Smooth muscle cell (in vitro differentiated cells): Measurements from ENCODE around the gene IL9. TPM values are rescaled to one million over a fixed set of nuclear protein-coding genes. Genes with fewer than 3 reads are reported as not detected.

Experiments used
- DNase-seq: peaks from one replicate; lab custom pipeline; 2025; ENCODE audit not compliant: unreplicated experiment; lab: John Stamatoyannopoulos, UW
- H2AFZ ChIP-seq: fragments of 200-600 bp; sonication (generic); 2 replicates; pipeline ENCODE4 v1.6.0; 2016; ENCODE audit warnings: antibody characterized with exemption, low read depth, mild to moderate bottlenecking
- H3F3A ChIP-seq: fragments of 200-600 bp; sonication (generic); 2 replicates; pipeline ENCODE4 v1.6.0; 2017; ENCODE audit warnings: antibody characterized with exemption, low read depth
- H3K27ac ChIP-seq: fragments of 200-600 bp; sonication (generic); 2 replicates; pipeline ENCODE4 v1.5.1; 2016; ENCODE audit warnings: low read depth, mild to moderate bottlenecking
- H3K27me3 ChIP-seq: fragments of 200-600 bp; sonication (generic); 2 replicates; pipeline ENCODE4 v1.6.1; 2016; ENCODE audit warnings: low read depth, mild to moderate bottlenecking
- H3K36me3 ChIP-seq: fragments of 200-600 bp; sonication (generic); 2 replicates; pipeline ENCODE4 v1.5.1; 2016; ENCODE audit warnings: low read depth
- H3K4me1 ChIP-seq: fragments of 200-600 bp; sonication (generic); 2 replicates; pipeline ENCODE4 v1.5.1; 2016; ENCODE audit warnings: low read depth
- H3K4me2 ChIP-seq: fragments of 200-600 bp; sonication (generic); 2 replicates; pipeline ENCODE4 v1.6.0; 2016; ENCODE audit warnings: mild to moderate bottlenecking
- H3K4me3 ChIP-seq: fragments of 200-600 bp; sonication (generic); 2 replicates; pipeline ENCODE4 v1.5.1; 2016; ENCODE audit warnings: mild to moderate bottlenecking
- H3K79me2 ChIP-seq: fragments of 200-600 bp; sonication (generic); 2 replicates; pipeline ENCODE4 v1.6.0; 2016; ENCODE audit warnings: low read depth, mild to moderate bottlenecking
- H3K9ac ChIP-seq: fragments of 200-600 bp; sonication (generic); 2 replicates; pipeline ENCODE4 v1.6.0; 2016; ENCODE audit warnings: low read depth
- H3K9me3 ChIP-seq: fragments of 200-600 bp; sonication (generic); replicated peaks from 2 replicates; pipeline ENCODE4 v1.5.1; 2016; ENCODE audit warnings: low read depth
- H4K20me1 ChIP-seq: fragments of 200-600 bp; sonication (generic); 2 replicates; pipeline ENCODE4 v1.6.0; 2016; ENCODE audit warnings: low read depth
- CTCF ChIP-seq: fragments of 200-600 bp; sonication (generic); IDR thresholded peaks from 2 replicates; pipeline ENCODE4 v1.5.1; 2017; ENCODE audit warnings: borderline replicate concordance, mild to moderate bottlenecking, antibody characterized with exemption; ENCODE audit not compliant: insufficient read depth, poor library complexity, severe bottlenecking
- WGBS: methylation state at CpG from one replicate; pipeline ENCODE4 v1.1.7; 2016; ENCODE audit warnings: low lambda C conversion rate; 5-methylcytosine and 5-hydroxymethylcytosine counted together
- polyA plus RNA-seq: library from polyadenylated mRNA; unstranded; fragments of >200 nt; fragmentation: Nextera tagmentation; extraction: Ambion mirVana; gene quantifications from 2 replicates; pipeline ENCODE4 v1.2.1, GENCODE V29; 2016
- total RNA-seq: library from RNA; depleted of rRNA; stranded (reverse); fragments of >200 nt; gene quantifications from 2 replicates; pipeline ENCODE4 v1.2.3, GENCODE V29; 2014

The IL9 gene
- total and polyA plus RNA-seq, 2 experiments from 2014 or later = not detected

GRCh38 chr5:135850231-135850630, 45.4 kb downstream of the IL9 start:
- no peak overlapping the region for H2AFZ ChIP-seq
- no peak for TF ChIP-seq CTCF
- no peaks in the 10 kb centered on the region for H3K36me3 ChIP-seq
- H3K4me2 ChIP-seq = no peak overlapping the region
- no peaks in the 10 kb centered on the region for H3K4me1 ChIP-seq
- H3K9ac ChIP-seq = no peak overlapping the region
- no peaks in the 10 kb centered on the region for H3K27me3 ChIP-seq
- H3F3A ChIP-seq = no peaks in the 10 kb centered on the region
- H3K4me3 ChIP-seq = no peak overlapping the region
- DNase-seq = no peak
- no peaks in the 10 kb centered on the region for H3K79me2 ChIP-seq
- peaks cover 10% of the 10 kb centered on the region for H3K9me3 ChIP-seq
- no peaks in the 10 kb centered on the region for H4K20me1 ChIP-seq
- WGBS = 98% methylated on average over 9 of the region's 9 CpGs
- H3K27ac ChIP-seq = no peak overlapping the region

- Histone ChIP-seq H3K27me3 (peaks cover 7% of the 10 kb centered on the region), H3K79me2 (no peaks in the 10 kb centered on the region), H3K36me3 (no peaks in the 10 kb centered on the region), H3K9ac (no peak overlapping the region), H3K4me3 (no peak overlapping the region), H3K4me2 (no peak overlapping the region), H3K9me3 (no peaks in the 10 kb centered on the region), H3F3A (no peaks in the 10 kb centered on the region), H3K4me1 (no peaks in the 10 kb centered on the region), H2AFZ (no peak overlapping the region), H3K27ac (no peak overlapping the region), H4K20me1 (no peaks in the 10 kb centered on the region)
- DNase-seq = no peak
- WGBS = 94% methylated on average over 1 of the region's 1 CpG
- TF ChIP-seq CTCF = no peak
These were observed 47.7 kb downstream of the IL9 start for GRCh38 chr5:135847976-135848375.

- TF ChIP-seq CTCF = no peak
- Histone ChIP-seq H3K36me3 (no peaks in the 10 kb centered on the region), H3K4me1 (no peaks in the 10 kb centered on the region), H3K4me3 (no peak overlapping the region), H3K9ac (no peak overlapping the region), H3F3A (no peaks in the 10 kb centered on the region), H3K27me3 (peaks cover 20% of the 10 kb centered on the region), H3K9me3 (no peaks in the 10 kb centered on the region), H3K27ac (no peak overlapping the region), H2AFZ (no peak overlapping the region), H3K4me2 (no peak overlapping the region), H3K79me2 (no peaks in the 10 kb centered on the region), H4K20me1 (no peaks in the 10 kb centered on the region)
- no peak for DNase-seq
These were observed 49.3 kb downstream of the IL9 start for GRCh38 chr5:135846311-135846710.

- 81% methylated on average over 6 of the region's 6 CpGs for WGBS
- Histone ChIP-seq H3K36me3 (no peaks in the 10 kb centered on the region), H3K27ac (no peak overlapping the region), H3K9ac (no peak overlapping the region), H3K9me3 (no peaks in the 10 kb centered on the region), H2AFZ (no peak overlapping the region), H3K4me3 (no peak overlapping the region), H3F3A (no peaks in the 10 kb centered on the region), H3K4me1 (no peaks in the 10 kb centered on the region), H3K79me2 (no peaks in the 10 kb centered on the region), H3K27me3 (peaks cover 32% of the 10 kb centered on the region), H4K20me1 (no peaks in the 10 kb centered on the region), H3K4me2 (no peak overlapping the region)
- no peak for DNase-seq
- no peak for TF ChIP-seq CTCF
These were observed 51.9 kb downstream of the IL9 start for GRCh38 chr5:135843571-135844337.
